Neural crest cell (in vitro differentiated cells): Measurements from ENCODE around the gene NUP98. TPM values are rescaled to one million over a fixed set of nuclear protein-coding genes. Genes with fewer than 3 reads are reported as not detected.

Experiments used
- DNase-seq: peaks from one replicate; pipeline ENCODE4 v3.0.0; 2021; ENCODE audit warnings: low read depth, mixed read lengths, low spot score
- H3K27ac Mint-ChIP-seq: one replicate; pipeline ENCODE4 v1.8.0; 2021; ENCODE audit warnings: mild to moderate bottlenecking, mixed read lengths; ENCODE audit not compliant: unreplicated experiment
- H3K27me3 Mint-ChIP-seq: 2 replicates; pipeline ENCODE4 v1.8.0; 2021; ENCODE audit warnings: low read depth, mild to moderate bottlenecking, mixed read lengths
- H3K36me3 Mint-ChIP-seq: 2 replicates; pipeline ENCODE4 v1.8.0; 2021; ENCODE audit warnings: low read depth, mild to moderate bottlenecking, mixed read lengths
- H3K4me1 Mint-ChIP-seq: 2 replicates; pipeline ENCODE4 v1.8.0; 2021; ENCODE audit warnings: mixed read lengths
- H3K4me3 Mint-ChIP-seq: one replicate; pipeline ENCODE4 v1.8.0; 2021; ENCODE audit warnings: mild to moderate bottlenecking, mixed read lengths
- H3K9me3 Mint-ChIP-seq: 2 replicates; pipeline ENCODE4 v1.8.0; 2021; ENCODE audit warnings: mixed read lengths
- total RNA-seq: library from RNA; stranded (reverse); gene quantifications from 2 replicates; pipeline ENCODE4 v1.2.1, GENCODE V29; 2021
- TF ChIP-seq, protein P1 (sequence below): fragments of 200-600 bp; sonication (generic); conservative IDR thresholded peaks from 2 replicates; pipeline ENCODE4 v1.5.0; 2021; ENCODE audit warnings: antibody characterized with exemption, mild to moderate bottlenecking

The NUP98 gene
- total RNA-seq, 1 donor from 2014 or later: 96.8 TPM

DNA sequence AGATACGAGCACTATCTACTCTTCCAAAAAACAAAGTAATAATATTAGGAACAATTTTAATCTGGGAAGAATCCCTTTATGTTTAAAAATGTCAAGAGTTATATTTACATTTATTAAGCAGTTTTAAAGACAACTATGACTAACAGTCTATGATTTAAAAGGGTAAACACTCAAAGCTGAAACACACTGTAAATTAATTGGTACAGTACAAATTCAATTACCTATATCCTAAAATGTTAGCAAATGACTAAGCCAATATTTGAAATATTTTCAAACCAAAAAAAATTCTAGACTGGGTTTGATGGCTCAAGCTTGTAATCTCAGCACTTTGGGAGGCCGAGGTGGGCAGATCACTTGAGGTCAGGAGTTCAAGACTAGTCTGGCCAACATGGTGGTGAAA is 90.2 kb downstream of the NUP98 start:
- DNase-seq: no peak
- H3K9me3 Mint-ChIP-seq: no peaks in the 10 kb centered on the region
- H3K4me3 Mint-ChIP-seq: no peak overlapping the region
- peaks cover 23% of the 10 kb centered on the region for H3K36me3 Mint-ChIP-seq
- no peaks in the 10 kb centered on the region for H3K4me1 Mint-ChIP-seq
- H3K27ac Mint-ChIP-seq: no peak overlapping the region
- H3K27me3 Mint-ChIP-seq: no peaks in the 10 kb centered on the region
- TF ChIP-seq, protein P1, sequence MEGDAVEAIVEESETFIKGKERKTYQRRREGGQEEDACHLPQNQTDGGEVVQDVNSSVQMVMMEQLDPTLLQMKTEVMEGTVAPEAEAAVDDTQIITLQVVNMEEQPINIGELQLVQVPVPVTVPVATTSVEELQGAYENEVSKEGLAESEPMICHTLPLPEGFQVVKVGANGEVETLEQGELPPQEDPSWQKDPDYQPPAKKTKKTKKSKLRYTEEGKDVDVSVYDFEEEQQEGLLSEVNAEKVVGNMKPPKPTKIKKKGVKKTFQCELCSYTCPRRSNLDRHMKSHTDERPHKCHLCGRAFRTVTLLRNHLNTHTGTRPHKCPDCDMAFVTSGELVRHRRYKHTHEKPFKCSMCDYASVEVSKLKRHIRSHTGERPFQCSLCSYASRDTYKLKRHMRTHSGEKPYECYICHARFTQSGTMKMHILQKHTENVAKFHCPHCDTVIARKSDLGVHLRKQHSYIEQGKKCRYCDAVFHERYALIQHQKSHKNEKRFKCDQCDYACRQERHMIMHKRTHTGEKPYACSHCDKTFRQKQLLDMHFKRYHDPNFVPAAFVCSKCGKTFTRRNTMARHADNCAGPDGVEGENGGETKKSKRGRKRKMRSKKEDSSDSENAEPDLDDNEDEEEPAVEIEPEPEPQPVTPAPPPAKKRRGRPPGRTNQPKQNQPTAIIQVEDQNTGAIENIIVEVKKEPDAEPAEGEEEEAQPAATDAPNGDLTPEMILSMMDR: no peak

DNA sequence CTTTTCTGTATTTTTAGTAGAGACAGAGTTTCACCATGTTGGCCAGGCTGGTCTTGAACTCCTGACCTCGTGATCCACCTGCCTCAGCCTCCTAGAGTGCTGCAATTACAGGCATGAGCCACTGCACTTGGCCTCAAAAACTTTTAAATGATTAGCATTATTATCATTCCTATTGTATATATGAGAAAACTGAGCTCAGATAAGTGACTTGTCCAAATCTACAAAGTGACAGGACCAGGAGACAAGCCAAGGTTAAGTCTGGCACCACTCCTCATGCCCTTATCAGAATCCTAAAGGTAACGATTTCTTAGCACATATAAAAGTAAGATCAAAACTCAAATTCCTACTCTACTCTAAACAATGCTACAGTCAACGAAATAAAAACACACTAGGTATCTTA is 94.0 kb downstream of the NUP98 start:
- DNase-seq: no peak
- no peak overlapping the region for H3K4me3 Mint-ChIP-seq
- H3K9me3 Mint-ChIP-seq: no peaks in the 10 kb centered on the region
- H3K4me1 Mint-ChIP-seq: no peaks in the 10 kb centered on the region
- peaks cover 26% of the 10 kb centered on the region for H3K36me3 Mint-ChIP-seq
- TF ChIP-seq, protein P1: no peak
- no peak overlapping the region for H3K27ac Mint-ChIP-seq
- H3K27me3 Mint-ChIP-seq: no peaks in the 10 kb centered on the region

DNA sequence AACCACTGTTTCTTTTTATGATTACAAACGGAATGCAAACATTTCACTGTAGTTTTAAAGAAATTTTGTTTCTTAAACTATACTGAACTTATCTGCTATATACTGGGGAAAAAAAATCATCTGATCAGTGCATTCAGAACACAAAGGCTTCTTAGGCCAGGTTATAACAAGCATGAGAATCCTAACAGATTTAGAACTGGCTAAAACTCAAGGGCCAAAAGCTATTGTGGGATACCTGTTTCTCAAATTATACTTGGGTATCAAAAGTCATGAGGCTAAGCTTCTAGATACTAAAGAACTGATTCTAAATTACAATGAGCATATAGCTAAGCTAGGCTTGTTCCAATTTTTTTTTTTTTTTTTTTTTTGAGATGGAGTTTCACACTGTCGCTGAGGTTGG is 96.4 kb downstream of the NUP98 start:
- no peak for DNase-seq
- H3K4me1 Mint-ChIP-seq: no peaks in the 10 kb centered on the region
- H3K27ac Mint-ChIP-seq: no peak overlapping the region
- TF ChIP-seq, protein P1: no peak
- no peaks in the 10 kb centered on the region for H3K9me3 Mint-ChIP-seq
- no peaks in the 10 kb centered on the region for H3K27me3 Mint-ChIP-seq
- H3K36me3 Mint-ChIP-seq: peaks cover 23% of the 10 kb centered on the region
- H3K4me3 Mint-ChIP-seq: no peak overlapping the region

DNA sequence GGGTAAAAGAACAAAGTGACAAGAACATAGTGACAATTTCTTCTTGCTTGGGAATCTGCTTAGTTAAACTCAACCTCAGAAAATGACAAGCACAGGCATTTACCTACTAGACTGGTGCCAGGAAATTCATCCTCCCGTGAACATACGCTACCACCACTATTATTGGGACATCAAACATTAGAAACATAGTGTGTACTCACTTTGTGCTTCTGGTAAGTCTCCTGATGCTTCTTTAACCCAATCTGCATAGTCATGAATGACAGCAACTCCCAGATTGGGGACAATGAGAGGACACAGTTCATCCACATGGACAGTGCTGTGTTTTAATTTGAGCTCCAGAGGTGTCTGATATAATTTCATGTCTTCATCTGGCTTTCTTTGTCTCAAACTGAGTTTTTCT is 96.9 kb downstream of the NUP98 start:
- TF ChIP-seq, protein P1: no peak
- Mint-ChIP-seq H3K4me1 (no peaks in the 10 kb centered on the region), H3K4me3 (no peak overlapping the region), H3K27ac (no peak overlapping the region), H3K36me3 (peaks cover 26% of the 10 kb centered on the region), H3K9me3 (no peaks in the 10 kb centered on the region), H3K27me3 (no peaks in the 10 kb centered on the region)
- DNase-seq: no peak

DNA sequence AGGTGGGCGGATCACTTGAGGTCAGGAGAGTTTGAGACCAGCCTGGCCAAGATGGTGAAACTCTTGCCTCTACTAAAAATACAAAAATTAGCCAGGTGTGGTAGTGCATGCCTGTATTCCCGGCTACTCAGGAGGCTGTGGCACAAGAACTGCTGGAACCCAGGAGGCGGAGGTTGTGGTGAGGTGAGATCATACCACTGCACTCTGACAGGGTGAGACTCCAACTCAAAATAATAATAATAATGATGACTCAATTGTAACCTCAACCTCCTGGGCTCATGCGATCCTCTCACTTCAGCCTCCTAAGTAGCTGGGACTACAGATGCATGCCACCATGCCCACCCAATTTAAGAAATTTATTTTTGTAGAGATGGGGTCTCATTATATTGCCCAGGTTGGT is 110.6 kb downstream of the NUP98 start:
- Mint-ChIP-seq H3K27me3 (no peaks in the 10 kb centered on the region), H3K4me1 (no peaks in the 10 kb centered on the region), H3K9me3 (no peaks in the 10 kb centered on the region), H3K4me3 (peak overlapping the region; percentile 10), H3K27ac (no peak overlapping the region), H3K36me3 (peaks cover 20% of the 10 kb centered on the region)
- no peak for DNase-seq
- TF ChIP-seq, protein P1: no peak

DNA sequence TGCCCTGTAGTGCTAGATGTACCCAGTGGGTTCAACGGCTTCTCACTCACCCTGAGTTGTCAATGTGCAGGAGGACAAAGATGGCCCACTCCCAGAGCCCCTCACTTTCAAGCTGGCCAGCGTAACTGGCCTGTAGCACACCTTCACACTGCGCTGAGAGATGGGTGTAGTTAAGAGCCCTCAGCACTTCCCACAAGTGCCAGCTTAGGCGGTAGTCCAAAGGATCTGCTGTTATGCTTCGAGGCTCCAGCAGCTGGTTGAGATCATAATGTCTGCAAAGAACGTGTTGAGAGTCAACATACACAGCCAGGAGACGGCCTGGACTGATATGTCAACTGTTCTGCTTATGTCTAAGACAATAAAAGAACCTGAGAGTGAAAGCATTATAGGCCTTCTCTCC is 111.4 kb downstream of the NUP98 start:
- H3K27ac Mint-ChIP-seq: no peak overlapping the region
- no peaks in the 10 kb centered on the region for H3K9me3 Mint-ChIP-seq
- DNase-seq: no peak
- no peaks in the 10 kb centered on the region for H3K27me3 Mint-ChIP-seq
- H3K4me3 Mint-ChIP-seq: no peak overlapping the region
- TF ChIP-seq, protein P1: no peak
- H3K36me3 Mint-ChIP-seq: peaks cover 20% of the 10 kb centered on the region
- no peaks in the 10 kb centered on the region for H3K4me1 Mint-ChIP-seq
